Activated naive CD8-positive, alpha-beta T cell treated with anti-CD3 and anti-CD28 coated beads, Interleukin-2, amount 50 U/mL, for 16 hours (primary cell): Measurements from ENCODE around the gene CLEC11A.
"Not testable (repeated sequence)": the region's sequence is repeated elsewhere in the genome, so short reads cannot be mapped to it uniquely, and the experiment has no call there.

Experiments
- DNase-seq: peaks from one replicate; pipeline ENCODE4 v3.0.0-alpha.2; 2020; ENCODE audit warnings: low read depth, low spot score

The CLEC11A gene

GRCh38 chr19:50756244-50756643 is 33.1 kb downstream of the CLEC11A start:
- not testable (repeated sequence) for DNase-seq

GRCh38 chr19:50757624-50758023 is 34.5 kb downstream of the CLEC11A start:
- DNase-seq = not testable (repeated sequence)

- not testable (repeated sequence) for DNase-seq
Observed at GRCh38 chr19:50759076-50759475, 35.9 kb downstream of the CLEC11A start.

GRCh38 chr19:50759886-50760285 is 36.7 kb downstream of the CLEC11A start:
- DNase-seq = no peak

- not testable (repeated sequence) for DNase-seq
Observed at GRCh38 chr19:50761501-50761900, 38.3 kb downstream of the CLEC11A start.

GRCh38 chr19:50763521-50763920 is 40.4 kb downstream of the CLEC11A start:
- not testable (repeated sequence) for DNase-seq

- no peak for DNase-seq
Observed at GRCh38 chr19:50764409-50764808, 41.2 kb downstream of the CLEC11A start.

- DNase-seq = not testable (repeated sequence)
Observed at GRCh38 chr19:50766746-50767145, 43.6 kb downstream of the CLEC11A start.

- DNase-seq = not testable (repeated sequence)
Observed at GRCh38 chr19:50767263-50767662, 44.1 kb downstream of the CLEC11A start.

GRCh38 chr19:50768277-50768676 is 45.1 kb downstream of the CLEC11A start:
- no peak for DNase-seq

- DNase-seq = not testable (repeated sequence)
Observed at GRCh38 chr19:50770164-50770563, 47.0 kb downstream of the CLEC11A start, which contains the start of gene GPR32. GPR32 (plus strand) TSS chr19:50770464; CDS start chr19:50770601, 137 bp downstream.

GRCh38 chr19:50770888-50771287 is 47.7 kb downstream of the CLEC11A start:
- DNase-seq = no peak

GRCh38 chr19:50772476-50772875 is 49.3 kb downstream of the CLEC11A start:
- DNase-seq = no peak

GRCh38 chr19:50772912-50773311 is 49.7 kb downstream of the CLEC11A start:
- not testable (repeated sequence) for DNase-seq

- not testable (repeated sequence) for DNase-seq
Observed at GRCh38 chr19:50773454-50773853, 50.3 kb downstream of the CLEC11A start.
